OCI-LY7 (cell line): Measurements from ENCODE around the gene MAPK12.

ENCODE experiments used
- CTCF ChIP-seq: fragments of 200-600 bp; sonication (generic); conservative IDR thresholded peaks from 2 replicates; pipeline ENCODE4 v1.5.1; 2014; ENCODE audit warnings: mild to moderate bottlenecking, antibody characterized with exemption, low read length, moderate library complexity, mixed read lengths
- EZH2phosphoT487 ChIP-seq: fragments of 200-600 bp; sonication (generic); IDR thresholded peaks from 2 replicates; pipeline ENCODE4 v1.6.1; 2018; ENCODE audit warnings: low read depth, borderline replicate concordance, mild to moderate bottlenecking, mixed run types, antibody characterized with exemption, low read length, moderate library complexity, mixed read lengths

DNA sequence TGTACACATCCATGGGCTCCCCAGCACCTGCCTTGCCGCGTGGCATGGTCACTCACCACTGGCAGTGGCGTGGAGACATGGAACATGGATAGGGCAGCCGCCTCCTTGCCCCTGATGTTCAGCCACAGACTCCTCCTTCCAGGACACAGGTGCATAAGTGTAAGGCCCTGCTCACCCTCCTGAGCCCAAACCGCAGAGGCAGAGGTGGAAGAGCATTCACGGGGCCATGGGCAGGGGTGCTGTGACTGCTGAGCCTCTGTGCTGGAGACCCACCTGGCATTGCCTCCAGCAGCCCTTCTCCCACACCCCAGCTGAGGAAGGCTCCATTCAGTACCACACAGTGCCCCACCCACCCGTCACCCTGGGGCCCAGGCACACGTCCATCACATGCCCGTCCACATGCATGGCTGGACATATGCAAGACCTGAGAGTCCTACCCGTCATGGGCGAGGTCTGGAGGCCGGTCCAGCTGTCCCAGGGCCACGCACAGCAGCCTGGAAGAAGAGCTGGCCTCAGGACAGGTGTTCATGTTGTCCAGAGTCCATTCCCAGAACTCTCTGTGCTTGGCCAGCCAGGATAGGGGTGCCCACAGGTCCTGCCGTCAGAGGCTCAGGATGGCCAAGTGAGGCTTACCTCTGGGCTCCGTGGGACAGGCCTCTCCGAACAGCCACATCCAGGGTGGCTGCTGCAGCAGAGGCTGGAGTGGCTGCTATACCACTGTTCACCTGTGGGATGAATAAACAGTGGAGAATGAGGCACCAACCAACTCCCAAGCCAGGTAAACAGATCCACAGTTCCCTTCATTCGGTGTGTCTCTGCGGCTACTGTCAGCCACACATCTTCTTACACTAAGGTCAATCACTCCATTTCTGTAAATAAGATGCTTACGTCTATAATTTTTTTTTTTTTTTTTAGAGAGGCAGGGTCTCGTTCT, 15.0 kb downstream of the MAPK12 start:
- no peak for TF ChIP-seq EZH2phosphoT487
- peak; percentile 37; the same call in 1 of the 2 replicates for TF ChIP-seq CTCF
